GM21717 (cell line): ENCODE data around the gene PLK3.

Experiments used
- ATAC-seq: cut with Tn5 transposase; IDR thresholded peaks from one replicate; pipeline ENCODE4 v1.9.1; 2021; ENCODE audit warnings: mild to moderate bottlenecking, moderate library complexity; ENCODE audit not compliant: unreplicated experiment

Gene PLK3

GRCh38 chr1:44853201-44853600 lies 53.0 kb downstream of the PLK3 start:
- no peak for ATAC-seq

GRCh38 chr1:44854970-44855369 lies 54.8 kb downstream of the PLK3 start:
- ATAC-seq, result no peak
